NB4 (cell line): ENCODE results near the gene ADAMTS18.

ENCODE experiments used
- MAX ChIP-seq: IDR thresholded peaks from 2 replicates; pipeline ENCODE4 v1.6.1; 2011; ENCODE audit warnings: low read depth, low read length
- MYC ChIP-seq: IDR thresholded peaks from 2 replicates; pipeline ENCODE4 v1.6.1; 2011; ENCODE audit warnings: low read depth, low read length
- POLR2A ChIP-seq: IDR thresholded peaks from 2 replicates; pipeline ENCODE4 v1.6.1; 2011; ENCODE audit warnings: mild to moderate bottlenecking; ENCODE audit not compliant: insufficient read length; ENCODE audit errors: extremely low read depth
- TF ChIP-seq, protein P1 (sequence below): IDR thresholded peaks from one replicate; pipeline ENCODE4 v1.5.1; 2012; ENCODE audit warnings: low read depth, low read length

- TF ChIP-seq POLR2A: no peak
- TF ChIP-seq MYC: no peak
- TF ChIP-seq, protein P1, sequence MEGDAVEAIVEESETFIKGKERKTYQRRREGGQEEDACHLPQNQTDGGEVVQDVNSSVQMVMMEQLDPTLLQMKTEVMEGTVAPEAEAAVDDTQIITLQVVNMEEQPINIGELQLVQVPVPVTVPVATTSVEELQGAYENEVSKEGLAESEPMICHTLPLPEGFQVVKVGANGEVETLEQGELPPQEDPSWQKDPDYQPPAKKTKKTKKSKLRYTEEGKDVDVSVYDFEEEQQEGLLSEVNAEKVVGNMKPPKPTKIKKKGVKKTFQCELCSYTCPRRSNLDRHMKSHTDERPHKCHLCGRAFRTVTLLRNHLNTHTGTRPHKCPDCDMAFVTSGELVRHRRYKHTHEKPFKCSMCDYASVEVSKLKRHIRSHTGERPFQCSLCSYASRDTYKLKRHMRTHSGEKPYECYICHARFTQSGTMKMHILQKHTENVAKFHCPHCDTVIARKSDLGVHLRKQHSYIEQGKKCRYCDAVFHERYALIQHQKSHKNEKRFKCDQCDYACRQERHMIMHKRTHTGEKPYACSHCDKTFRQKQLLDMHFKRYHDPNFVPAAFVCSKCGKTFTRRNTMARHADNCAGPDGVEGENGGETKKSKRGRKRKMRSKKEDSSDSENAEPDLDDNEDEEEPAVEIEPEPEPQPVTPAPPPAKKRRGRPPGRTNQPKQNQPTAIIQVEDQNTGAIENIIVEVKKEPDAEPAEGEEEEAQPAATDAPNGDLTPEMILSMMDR: no peak
- no peak for TF ChIP-seq MAX
Observed at GRCh38 chr16:77469634-77470033, 34.8 kb upstream of the ADAMTS18 start.
